Naive thymus-derived CD8-positive, alpha-beta T cell (primary cell): ENCODE measurements around the gene CPOX. TPM values are rescaled to one million over a fixed set of nuclear protein-coding genes. Genes with fewer than 3 reads are reported as not detected.

Source experiments
- polyA plus RNA-seq, 3 donors: library from polyadenylated mRNA; unstranded; fragments of 300-500 nt; fragmentation: Illumina TruSeq; gene quantifications; one replicate each; pipeline ENCODE4 v1.2.3, GENCODE V29; 2021
- total RNA-seq, 8 experiments: library from RNA in 2 of 8; stranded (reverse) in 2 of 8; gene quantifications; one replicate each; pipeline ENCODE4 v1.2.3 and lab custom pipeline; 2021 to 2026

Gene CPOX
- total and polyA plus RNA-seq, 5 experiments from 2014 or later: 2.4 to 27.1 (median 3.4) TPM

Other genes starting within 250 kb of the CPOX start
- gene OR5K4, start 239.8 kb downstream of the CPOX start, total RNA-seq: not detected
- gene OR5K4, start 239.8 kb downstream of the CPOX start, polyA plus RNA-seq: not detected
- gene OR5K3, start 202.9 kb downstream of the CPOX start, total RNA-seq: not detected
- gene OR5K3, start 202.9 kb downstream of the CPOX start, polyA plus RNA-seq: not detected
- not detected for gene OR5K1, start 130.4 kb downstream of the CPOX start, total RNA-seq
- gene OR5K1, start 130.4 kb downstream of the CPOX start, polyA plus RNA-seq: not detected
- not detected for gene OR5K2, start 95.9 kb downstream of the CPOX start, total RNA-seq
- gene OR5K2, start 95.9 kb downstream of the CPOX start, polyA plus RNA-seq: not detected
- 100 to 1,000 TPM; 159 to 176 TPM for gene CLDND1, start 70.7 kb downstream of the CPOX start, total RNA-seq
- 10 to 100 TPM; 41.9 to 78.4 (median 49.1) TPM for gene CLDND1, start 70.7 kb downstream of the CPOX start, polyA plus RNA-seq
- gene GPR15, start 61.6 kb downstream of the CPOX start, total RNA-seq: 10 to 100 TPM in 1 of 2 experiments, 1 to 10 TPM in 1; 9.1 to 10.8 TPM
- 1 to 10 TPM in 1 of 3 donors, under 1 TPM in 2; 0.41 to 2.0 (median 0.48) TPM for gene GPR15, start 61.6 kb downstream of the CPOX start, polyA plus RNA-seq
- not detected for gene ST3GAL6, start 169.7 kb upstream of the CPOX start, total RNA-seq
- gene ST3GAL6, start 169.7 kb upstream of the CPOX start, polyA plus RNA-seq: not detected